Activated naive CD4-positive, alpha-beta T cell treated with anti-CD3 and anti-CD28 coated beads, Interleukin-2, amount 50 U/mL, for 16 hours (primary cell): Measurements from ENCODE around the gene STON2.
"Not testable (repeated sequence)": the region's sequence is repeated elsewhere in the genome, so short reads cannot be mapped to it uniquely, and the experiment has no call there.

Source experiments
- DNase-seq: peaks from one replicate; pipeline ENCODE4 v3.0.0-alpha.2; 2020

The STON2 gene, protein sequence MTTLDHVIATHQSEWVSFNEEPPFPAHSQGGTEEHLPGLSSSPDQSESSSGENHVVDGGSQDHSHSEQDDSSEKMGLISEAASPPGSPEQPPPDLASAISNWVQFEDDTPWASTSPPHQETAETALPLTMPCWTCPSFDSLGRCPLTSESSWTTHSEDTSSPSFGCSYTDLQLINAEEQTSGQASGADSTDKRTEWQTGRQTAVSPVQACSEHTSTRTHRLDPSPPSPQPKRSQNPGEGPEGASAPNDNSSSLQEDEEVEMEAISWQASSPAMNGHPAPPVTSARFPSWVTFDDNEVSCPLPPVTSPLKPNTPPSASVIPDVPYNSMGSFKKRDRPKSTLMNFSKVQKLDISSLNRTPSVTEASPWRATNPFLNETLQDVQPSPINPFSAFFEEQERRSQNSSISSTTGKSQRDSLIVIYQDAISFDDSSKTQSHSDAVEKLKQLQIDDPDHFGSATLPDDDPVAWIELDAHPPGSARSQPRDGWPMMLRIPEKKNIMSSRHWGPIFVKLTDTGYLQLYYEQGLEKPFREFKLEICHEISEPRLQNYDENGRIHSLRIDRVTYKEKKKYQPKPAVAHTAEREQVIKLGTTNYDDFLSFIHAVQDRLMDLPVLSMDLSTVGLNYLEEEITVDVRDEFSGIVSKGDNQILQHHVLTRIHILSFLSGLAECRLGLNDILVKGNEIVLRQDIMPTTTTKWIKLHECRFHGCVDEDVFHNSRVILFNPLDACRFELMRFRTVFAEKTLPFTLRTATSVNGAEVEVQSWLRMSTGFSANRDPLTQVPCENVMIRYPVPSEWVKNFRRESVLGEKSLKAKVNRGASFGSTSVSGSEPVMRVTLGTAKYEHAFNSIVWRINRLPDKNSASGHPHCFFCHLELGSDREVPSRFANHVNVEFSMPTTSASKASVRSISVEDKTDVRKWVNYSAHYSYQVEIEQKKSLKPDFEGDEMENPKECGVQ

DNA sequence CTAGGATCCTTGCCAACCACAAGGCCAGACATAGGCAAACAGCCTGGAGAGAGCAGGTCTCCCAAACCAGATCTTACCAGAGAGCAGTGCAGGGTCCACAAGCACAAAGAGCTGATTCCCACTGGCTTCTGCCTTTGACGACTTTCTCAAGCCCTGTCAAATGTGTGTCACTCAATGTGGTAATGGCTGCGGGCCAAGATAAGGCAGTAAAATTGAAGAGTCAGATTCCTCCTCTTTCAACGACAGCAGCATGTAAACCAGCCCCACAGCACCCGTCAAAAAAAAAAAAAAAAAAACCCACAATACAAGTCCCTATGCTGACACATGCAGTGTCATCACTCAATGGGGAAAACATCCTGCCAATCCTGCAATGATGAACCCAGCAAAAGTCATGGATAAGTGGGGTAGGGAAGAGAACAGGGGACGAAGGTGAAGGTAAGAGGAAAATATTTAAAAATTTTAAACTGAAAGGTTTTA lies at the start of gene STON2:
Gene STON2 (minus strand): TSS at position 123 of the 477 bp plus-strand sequence. CDS start 1,942 bp downstream, outside the sequence.
- no peak for DNase-seq

DNA sequence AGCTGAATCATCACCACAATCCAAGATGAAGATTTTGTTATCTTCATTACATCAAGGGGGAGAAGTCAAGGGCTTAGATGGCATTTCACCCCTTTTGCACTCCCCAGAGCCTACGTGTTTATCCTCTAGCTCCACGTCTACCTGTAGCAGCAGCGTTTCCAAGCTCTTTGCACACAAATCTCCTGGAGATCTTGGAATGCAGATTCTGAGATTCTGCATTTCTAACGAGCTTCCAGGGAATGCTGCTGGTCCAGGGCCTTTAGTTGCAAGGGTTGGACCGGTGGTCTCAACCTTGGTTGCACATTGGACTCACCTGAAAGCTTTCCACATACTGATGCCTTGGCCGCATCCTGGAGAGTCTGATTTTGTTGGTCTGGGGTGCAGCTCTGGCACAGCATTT lies 49.5 kb upstream of the STON2 start:
- DNase-seq: no peak

DNA sequence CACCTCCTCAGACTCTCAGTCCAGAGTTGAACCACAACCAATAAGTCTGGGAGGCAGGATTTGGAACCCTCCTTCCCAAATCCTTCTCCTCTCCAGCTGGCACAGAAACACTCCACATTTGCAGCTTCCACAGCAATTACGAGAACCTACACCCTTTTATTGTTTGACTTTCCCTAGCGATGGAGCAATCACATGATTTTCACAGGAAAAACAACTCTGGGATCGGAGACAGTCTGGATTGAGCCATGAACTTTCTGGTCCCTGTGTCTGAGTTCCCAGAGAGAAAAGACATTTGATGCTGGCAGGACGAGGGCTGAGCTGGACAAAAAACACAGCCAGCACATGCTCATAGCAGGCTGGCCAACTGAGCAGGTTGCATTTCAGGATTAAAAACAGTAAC lies 49.0 kb upstream of the STON2 start:
- no peak for DNase-seq

DNA sequence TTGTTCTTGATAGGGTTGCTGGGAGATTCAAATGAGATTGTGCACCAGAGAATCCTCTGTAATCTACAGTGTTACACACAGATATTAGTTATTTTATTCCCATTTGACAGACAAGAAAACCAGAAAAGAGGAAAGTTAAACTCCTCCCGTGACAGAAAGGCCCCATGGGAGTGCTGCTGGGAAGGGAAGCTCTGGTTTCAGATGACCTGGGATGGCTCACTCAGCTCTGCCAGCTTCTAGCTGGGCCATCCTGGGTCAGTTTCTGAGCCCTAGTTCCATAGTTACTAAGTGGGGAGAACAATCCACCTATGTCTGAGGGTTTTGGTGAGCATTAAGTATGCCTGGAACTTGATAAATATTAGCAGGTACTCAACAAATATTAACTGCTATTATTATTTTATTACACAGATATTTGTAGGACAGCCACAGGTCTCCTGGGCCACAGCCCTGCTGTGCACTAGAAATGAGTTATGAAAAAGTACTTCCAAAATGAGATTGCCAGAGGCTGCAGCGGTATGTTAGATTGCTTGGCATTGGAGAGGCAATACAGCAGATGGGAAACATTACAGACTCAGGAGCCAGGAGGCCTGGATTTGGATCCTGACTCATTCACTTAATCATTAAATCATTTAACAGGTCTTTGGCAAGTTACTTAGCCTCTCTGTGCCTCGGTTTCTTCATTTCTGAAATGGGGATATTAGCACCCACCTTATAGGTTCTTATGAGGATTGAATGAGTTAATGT lies 47.1 kb upstream of the STON2 start:
- DNase-seq: no peak

- no peak for DNase-seq
Observed at GRCh38 chr14:81446279-81447007, 46.3 kb upstream of the STON2 start.

DNA sequence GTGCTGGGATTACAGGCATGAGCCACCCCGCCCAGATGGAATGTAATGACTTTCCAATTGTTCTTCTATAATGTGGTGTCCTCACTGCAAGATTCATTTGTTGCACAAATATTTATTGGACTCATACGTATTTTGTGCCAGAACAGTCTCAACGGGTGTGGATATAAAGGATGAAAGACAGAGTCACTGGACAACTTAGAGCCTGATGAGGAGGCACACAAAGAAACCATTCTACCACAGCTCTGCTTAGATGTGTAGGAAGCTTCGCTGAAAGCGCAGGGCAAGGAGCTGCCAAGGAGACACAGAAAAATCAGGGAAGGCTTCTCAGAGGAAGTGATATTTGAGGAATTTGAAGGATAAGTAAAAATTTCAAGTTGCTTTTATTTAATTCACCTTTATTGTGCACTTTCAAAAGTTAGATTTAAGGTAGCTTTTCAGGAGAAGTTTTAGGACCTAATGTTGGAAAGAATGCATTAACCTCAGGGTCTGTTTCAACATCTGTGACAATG lies 41.6 kb upstream of the STON2 start:
- DNase-seq: no peak

GRCh38 chr14:81440041-81440440 lies 39.9 kb upstream of the STON2 start:
- DNase-seq: no peak

DNA sequence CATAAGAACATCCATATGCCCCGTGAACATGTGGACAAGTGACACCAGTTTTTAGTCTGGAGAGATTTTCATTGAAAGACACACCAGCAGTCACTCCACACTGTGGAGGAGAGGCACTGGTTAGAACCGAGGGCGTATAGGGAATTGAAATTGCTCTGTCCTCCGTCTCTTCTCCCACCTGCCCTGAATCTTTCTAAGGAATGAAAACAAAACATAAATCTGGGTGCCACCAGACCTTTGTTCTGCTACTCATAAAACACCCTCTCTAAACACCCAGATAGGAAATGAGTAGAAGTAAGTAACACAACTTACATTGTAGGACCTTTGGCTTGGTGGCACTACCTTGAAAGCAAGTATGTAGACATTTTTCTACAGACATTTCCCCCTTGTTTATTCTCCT lies 37.1 kb upstream of the STON2 start:
- DNase-seq: no peak

GRCh38 chr14:81436296-81437138 lies 36.4 kb upstream of the STON2 start:
- peak; percentile 44 for DNase-seq

- DNase-seq: peak; percentile 31
Observed at GRCh38 chr14:81435391-81436295, 35.5 kb upstream of the STON2 start.

GRCh38 chr14:81435048-81435390 lies 34.9 kb upstream of the STON2 start:
- no peak for DNase-seq

DNA sequence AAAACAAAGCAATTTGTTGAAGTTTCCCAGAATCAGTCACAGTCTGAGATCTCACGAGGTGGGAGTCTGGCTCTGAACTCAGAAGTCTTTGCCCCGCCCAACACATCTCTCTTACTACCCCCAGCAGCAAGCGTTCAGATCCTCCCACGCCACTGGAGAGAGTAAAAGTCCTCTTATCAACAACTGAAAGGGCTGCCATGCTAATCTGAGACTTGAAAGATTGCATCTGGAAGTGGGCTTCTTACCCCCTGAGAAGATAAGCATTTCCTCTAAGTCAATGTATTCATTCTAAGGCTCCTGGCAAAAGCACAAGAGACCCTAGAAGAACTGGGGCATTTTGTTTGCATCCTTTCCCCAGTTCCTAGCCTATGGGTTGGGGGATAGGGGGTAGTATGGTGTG lies 34.1 kb upstream of the STON2 start:
- DNase-seq: no peak

DNA sequence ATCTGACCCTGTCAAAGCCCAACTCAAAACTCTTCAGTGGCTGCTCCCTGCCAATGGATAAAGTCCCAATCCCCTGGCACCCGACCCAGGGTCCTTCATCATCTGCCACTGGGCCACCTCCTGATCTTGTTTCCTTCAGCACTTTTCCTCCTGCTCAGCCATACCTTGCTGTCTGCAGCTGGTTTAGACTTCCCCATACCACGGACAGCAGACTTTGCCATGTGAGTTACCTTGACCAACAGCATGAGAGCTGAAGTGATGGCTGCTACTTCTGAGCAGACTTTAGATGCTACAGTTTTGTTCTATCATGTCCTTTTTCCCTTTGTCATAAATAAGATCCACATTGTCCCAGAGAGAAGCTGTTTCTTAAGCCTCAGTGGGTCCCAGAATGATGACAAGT lies 33.3 kb upstream of the STON2 start:
- DNase-seq: no peak

DNA sequence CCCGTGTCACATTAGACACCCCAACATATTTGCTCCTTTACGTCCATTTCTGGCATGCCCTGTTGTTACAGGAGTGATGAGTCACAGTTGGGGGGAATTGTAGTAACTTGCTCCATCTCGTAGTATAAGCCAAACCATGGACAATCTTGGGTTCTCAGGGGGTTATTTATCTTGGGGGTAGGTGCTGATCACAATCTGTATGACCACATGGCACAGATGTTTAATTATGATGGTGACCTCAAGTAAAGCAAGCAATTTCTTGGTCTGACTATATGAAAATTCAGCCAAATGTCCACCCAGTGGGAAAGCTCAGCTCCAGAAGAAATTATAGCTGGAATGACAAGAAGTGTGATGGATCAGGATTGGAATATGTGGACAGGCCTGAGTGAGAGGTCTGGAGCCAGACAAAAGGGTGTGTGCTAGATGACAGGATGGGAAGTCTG lies 32.1 kb upstream of the STON2 start:
- no peak for DNase-seq

- no peak for DNase-seq
Observed at GRCh38 chr14:81430235-81430634, 30.1 kb upstream of the STON2 start.

DNA sequence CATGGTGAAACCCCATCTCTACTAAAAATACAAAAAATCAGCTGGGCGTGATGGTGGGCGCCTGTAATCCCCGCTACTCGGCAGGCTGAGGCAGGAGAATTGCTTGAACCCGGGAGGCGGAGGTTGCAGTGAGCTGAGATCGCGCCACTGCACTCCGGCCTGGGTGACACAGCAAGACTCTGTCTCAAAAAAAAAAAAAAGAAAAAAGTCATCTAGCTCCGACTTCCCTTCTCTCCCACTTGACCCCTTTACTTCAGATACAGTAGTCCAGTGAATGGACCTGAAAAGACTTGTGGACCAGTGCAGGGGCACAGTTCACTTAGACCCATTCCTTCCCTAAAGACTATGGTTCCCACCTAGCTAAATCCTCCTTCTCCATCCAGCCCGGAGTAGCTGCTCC lies 29.6 kb upstream of the STON2 start:
- not testable (repeated sequence) for DNase-seq

GRCh38 chr14:81429028-81429427 lies 28.9 kb upstream of the STON2 start:
- DNase-seq: no peak

DNA sequence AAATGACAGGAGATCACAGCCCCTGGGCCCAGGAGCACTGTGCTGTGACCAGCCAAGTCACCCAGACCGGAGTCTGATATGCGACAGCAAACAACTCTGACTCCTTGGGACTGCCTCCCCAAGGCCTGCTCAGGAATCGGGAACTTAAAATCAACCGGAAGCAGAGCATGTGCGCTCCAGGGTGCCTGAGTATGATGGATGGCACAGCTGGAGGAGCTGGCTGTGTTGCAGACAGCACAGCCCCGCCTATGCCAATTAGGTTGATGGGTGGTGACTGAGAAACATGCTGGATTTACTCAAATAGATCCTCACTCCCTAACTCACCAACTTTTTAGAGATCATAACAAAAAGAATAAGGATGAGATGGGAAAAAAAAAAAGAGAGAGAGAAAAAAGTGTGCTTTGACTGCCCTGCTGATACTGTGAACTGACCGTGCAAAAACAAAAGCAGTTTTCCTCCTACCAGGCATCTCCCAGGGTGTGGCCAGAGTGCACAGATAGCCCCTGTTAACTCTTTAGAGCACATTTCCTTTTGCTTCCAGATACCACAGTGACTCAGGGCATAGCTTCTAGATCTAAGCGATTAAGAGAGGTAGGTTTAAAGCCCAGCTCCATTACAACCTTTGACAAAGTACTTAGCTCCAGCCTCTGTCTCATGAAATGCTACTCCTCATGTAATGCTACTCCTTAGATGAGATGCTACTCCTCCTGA lies 27.4 kb upstream of the STON2 start:
- DNase-seq: no peak

- no peak for DNase-seq
Observed at GRCh38 chr14:81423504-81423903, 23.4 kb upstream of the STON2 start.
